Ectodermal cell (in vitro differentiated cells): Measurements from ENCODE around the gene SPINT2.

Experiments
- H3K27ac ChIP-seq: 2 replicates; pipeline ENCODE4 v1.7.0; 2013; ENCODE audit warnings: mild to moderate bottlenecking, low read depth, low read length; ENCODE audit not compliant: insufficient read depth, poor library complexity, severe bottlenecking
- H3K27me3 ChIP-seq: 2 replicates; pipeline ENCODE4 v1.7.0; 2013; ENCODE audit warnings: mild to moderate bottlenecking, low read length; ENCODE audit not compliant: insufficient read depth, control insufficient read depth, poor library complexity, severe bottlenecking
- H3K36me3 ChIP-seq: one replicate; pipeline ENCODE4 v1.7.0; 2013; ENCODE audit warnings: low read length; ENCODE audit not compliant: control insufficient read depth, insufficient read depth
- H3K4me1 ChIP-seq: one replicate; pipeline ENCODE4 v1.7.0; 2013; ENCODE audit warnings: low read length; ENCODE audit not compliant: control insufficient read depth, insufficient read depth
- H3K4me3 ChIP-seq: 2 replicates; pipeline ENCODE4 v1.7.0; 2013; ENCODE audit warnings: low read depth, low read length, control low read depth; ENCODE audit not compliant: insufficient read depth
- H3K9me3 ChIP-seq: 2 replicates; pipeline ENCODE4 v1.7.0; 2013; ENCODE audit warnings: mild to moderate bottlenecking, low read length, moderate library complexity; ENCODE audit not compliant: control insufficient read depth
- WGBS, 2 experiments: methylation state at CpG; one replicate each; pipeline ENCODE4 v1.1.7; 2013; ENCODE audit warnings: missing lambda C conversion rate in 2 of 2; 5-methylcytosine and 5-hydroxymethylcytosine counted together

The SPINT2 gene

GRCh38 chr19:38243279-38243673 is 21.1 kb upstream of the SPINT2 start:
- Histone ChIP-seq H3K27ac (no peak overlapping the region), H3K4me3 (no peak overlapping the region), H3K27me3 (peaks cover 4% of the 10 kb centered on the region), H3K4me1 (no peaks in the 10 kb centered on the region), H3K9me3 (no peaks in the 10 kb centered on the region), H3K36me3 (no peaks in the 10 kb centered on the region)
- 84 to 85% methylated on average over 14 to 15 of the region's 15 CpGs for WGBS, 2 experiments

GRCh38 chr19:38245826-38246498 is 18.4 kb upstream of the SPINT2 start:
- peaks cover 4% of the 10 kb centered on the region for H3K27me3 ChIP-seq
- 88 to 92% methylated on average over 14 of the region's 14 CpGs for WGBS, 2 experiments
- H3K4me1 ChIP-seq: peaks cover 1% of the 10 kb centered on the region
- no peak overlapping the region for H3K4me3 ChIP-seq
- H3K27ac ChIP-seq: no peak overlapping the region
- no peaks in the 10 kb centered on the region for H3K9me3 ChIP-seq
- H3K36me3 ChIP-seq: no peaks in the 10 kb centered on the region

- WGBS, 2 experiments: 74 to 75% methylated on average over 5 of the region's 5 CpGs
- no peaks in the 10 kb centered on the region for H3K36me3 ChIP-seq
- no peaks in the 10 kb centered on the region for H3K9me3 ChIP-seq
Measured at GRCh38 chr19:38247126-38247525, 17.2 kb upstream of the SPINT2 start.

GRCh38 chr19:38247734-38248268 is 16.6 kb upstream of the SPINT2 start:
- Histone ChIP-seq H3K27me3 (peaks cover 4% of the 10 kb centered on the region), H3K36me3 (no peaks in the 10 kb centered on the region), H3K27ac (no peak overlapping the region), H3K4me1 (peaks cover 20% of the 10 kb centered on the region), H3K4me3 (no peak overlapping the region), H3K9me3 (no peaks in the 10 kb centered on the region)
- WGBS, 2 experiments: 90 to 93% methylated on average over 9 of the region's 9 CpGs

More at GRCh38 chr19:38247126-38247525, 17.2 kb upstream of the SPINT2 start:
- Histone ChIP-seq H3K27me3 (peaks cover 4% of the 10 kb centered on the region), H3K4me1 (peaks cover 13% of the 10 kb centered on the region), H3K27ac (no peak overlapping the region), H3K4me3 (no peak overlapping the region)

GRCh38 chr19:38248421-38248820 is 16.0 kb upstream of the SPINT2 start:
- no peaks in the 10 kb centered on the region for H3K9me3 ChIP-seq
- 88 to 92% methylated on average over 7 of the region's 7 CpGs for WGBS, 2 experiments
- no peak overlapping the region for H3K27ac ChIP-seq
- no peaks in the 10 kb centered on the region for H3K36me3 ChIP-seq
- H3K4me1 ChIP-seq: peaks cover 26% of the 10 kb centered on the region
- H3K27me3 ChIP-seq: peaks cover 4% of the 10 kb centered on the region
- no peak overlapping the region for H3K4me3 ChIP-seq

- Histone ChIP-seq H3K4me1 (peaks cover 27% of the 10 kb centered on the region), H3K4me3 (no peak overlapping the region), H3K27me3 (peaks cover 6% of the 10 kb centered on the region), H3K36me3 (no peaks in the 10 kb centered on the region), H3K27ac (no peak overlapping the region), H3K9me3 (no peaks in the 10 kb centered on the region)
Measured at GRCh38 chr19:38250428-38250820, 13.9 kb upstream of the SPINT2 start.

GRCh38 chr19:38250821-38251563 is 13.4 kb upstream of the SPINT2 start:
- Histone ChIP-seq H3K4me3 (no peak overlapping the region), H3K36me3 (no peaks in the 10 kb centered on the region), H3K9me3 (no peaks in the 10 kb centered on the region), H3K4me1 (peaks cover 27% of the 10 kb centered on the region), H3K27ac (no peak overlapping the region), H3K27me3 (peaks cover 11% of the 10 kb centered on the region)
- 25 to 27% methylated on average over 17 to 18 of the region's 18 CpGs for WGBS, 2 experiments

GRCh38 chr19:38251564-38252051 is 12.8 kb upstream of the SPINT2 start:
- Histone ChIP-seq H3K36me3 (no peaks in the 10 kb centered on the region), H3K27ac (no peak overlapping the region), H3K4me1 (peaks cover 27% of the 10 kb centered on the region), H3K4me3 (no peak overlapping the region), H3K9me3 (no peaks in the 10 kb centered on the region), H3K27me3 (peaks cover 17% of the 10 kb centered on the region)
- 31 to 32% methylated on average over 10 of the region's 10 CpGs for WGBS, 2 experiments

- H3K36me3 ChIP-seq: no peaks in the 10 kb centered on the region
- peaks cover 27% of the 10 kb centered on the region for H3K4me1 ChIP-seq
- H3K4me3 ChIP-seq: no peak overlapping the region
- H3K9me3 ChIP-seq: no peaks in the 10 kb centered on the region
- H3K27ac ChIP-seq: no peak overlapping the region
- peaks cover 24% of the 10 kb centered on the region for H3K27me3 ChIP-seq
- 80 to 82% methylated on average over 5 of the region's 5 CpGs for WGBS, 2 experiments
Measured at GRCh38 chr19:38252385-38252784, 12.0 kb upstream of the SPINT2 start.

GRCh38 chr19:38252941-38253691 is 11.3 kb upstream of the SPINT2 start:
- Histone ChIP-seq H3K4me3 (no peak overlapping the region), H3K4me1 (peaks cover 27% of the 10 kb centered on the region), H3K36me3 (no peaks in the 10 kb centered on the region), H3K27ac (peak overlapping the region; percentile 11), H3K27me3 (peaks cover 24% of the 10 kb centered on the region), H3K9me3 (no peaks in the 10 kb centered on the region)
- WGBS, 2 experiments: 28% methylated on average over 21 of the region's 21 CpGs
